SH-SY5Y (cell line): ENCODE data around the gene SLC30A3.

ENCODE experiments used
- GATA2 ChIP-seq: IDR thresholded peaks from 2 replicates; pipeline ENCODE4 v1.6.1; 2011; ENCODE audit warnings: mild to moderate bottlenecking, low read depth, low read length
- GATA3 ChIP-seq: IDR thresholded peaks from 2 replicates; pipeline ENCODE4 v1.6.1; 2011; ENCODE audit warnings: low read depth, mild to moderate bottlenecking, low read length, moderate library complexity

The SLC30A3 gene, protein sequence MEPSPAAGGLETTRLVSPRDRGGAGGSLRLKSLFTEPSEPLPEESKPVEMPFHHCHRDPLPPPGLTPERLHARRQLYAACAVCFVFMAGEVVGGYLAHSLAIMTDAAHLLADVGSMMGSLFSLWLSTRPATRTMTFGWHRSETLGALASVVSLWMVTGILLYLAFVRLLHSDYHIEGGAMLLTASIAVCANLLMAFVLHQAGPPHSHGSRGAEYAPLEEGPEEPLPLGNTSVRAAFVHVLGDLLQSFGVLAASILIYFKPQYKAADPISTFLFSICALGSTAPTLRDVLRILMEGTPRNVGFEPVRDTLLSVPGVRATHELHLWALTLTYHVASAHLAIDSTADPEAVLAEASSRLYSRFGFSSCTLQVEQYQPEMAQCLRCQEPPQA

DNA sequence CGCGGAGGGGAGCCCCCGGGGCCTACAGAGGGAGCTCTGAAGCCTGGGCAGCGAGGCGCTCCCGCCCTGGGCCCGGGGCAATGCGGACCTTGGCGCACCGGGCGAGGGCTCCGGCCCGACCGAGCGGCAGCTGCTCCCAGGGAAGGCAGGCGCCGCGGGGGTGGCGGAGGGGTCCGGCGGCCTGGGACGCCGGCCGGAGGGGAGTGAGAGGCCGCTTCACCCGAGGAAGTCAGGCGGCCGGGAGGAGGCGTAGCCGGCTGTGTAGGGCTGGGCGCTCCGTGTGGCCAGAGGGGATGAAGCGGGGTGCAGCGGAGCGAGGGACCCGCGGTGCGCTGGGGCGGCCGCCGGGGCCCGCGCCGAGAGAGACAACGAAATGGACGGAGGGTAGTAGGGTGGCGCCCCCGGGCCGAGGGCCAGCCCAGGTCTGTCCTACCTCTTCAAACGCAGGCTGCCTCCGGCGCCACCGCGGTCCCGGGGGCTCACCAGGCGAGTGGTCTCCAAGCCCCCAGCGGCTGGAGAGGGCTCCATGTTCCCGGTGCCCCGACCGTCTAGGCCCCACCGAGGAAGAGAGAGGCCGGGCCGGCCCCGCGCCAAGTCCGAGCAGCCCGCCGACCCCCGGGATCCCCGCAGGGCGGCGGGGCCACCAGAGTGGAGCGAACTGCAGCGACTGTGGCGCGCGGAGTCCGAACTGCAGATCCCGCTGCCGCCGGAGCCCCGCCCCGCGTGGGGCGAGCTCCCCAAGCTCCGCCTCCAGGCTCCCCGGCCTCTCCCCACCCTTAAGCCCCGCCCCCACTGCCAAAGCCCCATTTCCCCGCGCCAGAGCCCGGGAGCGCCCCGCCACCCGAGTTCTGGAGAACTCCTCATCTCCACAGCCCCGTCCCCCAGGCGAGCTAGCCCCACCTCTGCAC is at the start of gene SLC30A3:
SLC30A3 (minus strand) TSS at position 669 of the 908 bp plus-strand sequence; CDS start at position 528, 141 bp downstream.
- TF ChIP-seq GATA3 (no peak), GATA2 (no peak)

DNA sequence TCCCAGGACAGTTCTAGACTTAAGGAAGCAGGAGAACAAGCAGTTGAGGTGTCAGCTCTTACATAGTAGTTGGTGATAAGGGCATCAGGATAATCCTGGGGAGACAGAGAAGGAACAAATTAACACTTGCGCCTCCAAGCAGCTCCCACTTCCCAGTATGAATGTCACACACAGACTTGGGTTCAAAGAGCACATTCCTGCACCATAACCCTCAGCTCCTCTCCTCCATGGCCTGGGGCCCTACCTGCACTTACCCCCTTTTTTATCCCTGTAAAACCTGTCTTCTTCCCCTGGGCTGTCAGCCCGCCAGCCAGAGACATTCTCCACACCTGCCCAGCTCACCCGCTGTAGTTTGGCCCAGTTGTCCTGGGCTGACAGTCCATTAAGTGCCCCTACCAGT is 49.3 kb upstream of the SLC30A3 start:
- no peak for TF ChIP-seq GATA2

DNA sequence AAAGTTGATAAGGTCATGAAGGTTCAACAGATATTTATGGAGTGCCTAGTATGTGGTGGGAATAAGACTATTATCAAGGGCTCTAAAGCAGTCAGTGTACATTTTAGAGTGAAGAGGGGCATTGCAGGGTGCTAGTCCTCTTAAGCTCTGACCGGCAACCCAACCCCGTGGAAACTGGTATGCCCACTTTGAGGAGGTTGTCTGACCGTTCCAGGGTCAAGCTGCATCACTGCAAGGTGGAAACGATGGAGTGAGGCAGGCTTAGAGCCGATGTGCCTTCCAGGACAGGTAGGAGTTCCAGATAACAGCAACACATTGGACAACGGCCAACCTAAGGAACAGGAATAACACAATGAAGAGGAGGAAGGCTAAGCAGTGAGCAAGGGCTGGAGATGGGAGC is 46.8 kb upstream of the SLC30A3 start:
- TF ChIP-seq GATA2 (no peak), GATA3 (no peak)

GRCh38 chr2:27308359-27308881 is 45.6 kb upstream of the SLC30A3 start, which contains the start of gene UCN:
TSS of gene UCN (minus strand) at chr2:27308445. CDS start at chr2:27307895, 550 bp downstream.
- TF ChIP-seq GATA2 (0 out of 2 replicates have a peak, but pooled peaks have one; percentile 36), GATA3 (no peak)

DNA sequence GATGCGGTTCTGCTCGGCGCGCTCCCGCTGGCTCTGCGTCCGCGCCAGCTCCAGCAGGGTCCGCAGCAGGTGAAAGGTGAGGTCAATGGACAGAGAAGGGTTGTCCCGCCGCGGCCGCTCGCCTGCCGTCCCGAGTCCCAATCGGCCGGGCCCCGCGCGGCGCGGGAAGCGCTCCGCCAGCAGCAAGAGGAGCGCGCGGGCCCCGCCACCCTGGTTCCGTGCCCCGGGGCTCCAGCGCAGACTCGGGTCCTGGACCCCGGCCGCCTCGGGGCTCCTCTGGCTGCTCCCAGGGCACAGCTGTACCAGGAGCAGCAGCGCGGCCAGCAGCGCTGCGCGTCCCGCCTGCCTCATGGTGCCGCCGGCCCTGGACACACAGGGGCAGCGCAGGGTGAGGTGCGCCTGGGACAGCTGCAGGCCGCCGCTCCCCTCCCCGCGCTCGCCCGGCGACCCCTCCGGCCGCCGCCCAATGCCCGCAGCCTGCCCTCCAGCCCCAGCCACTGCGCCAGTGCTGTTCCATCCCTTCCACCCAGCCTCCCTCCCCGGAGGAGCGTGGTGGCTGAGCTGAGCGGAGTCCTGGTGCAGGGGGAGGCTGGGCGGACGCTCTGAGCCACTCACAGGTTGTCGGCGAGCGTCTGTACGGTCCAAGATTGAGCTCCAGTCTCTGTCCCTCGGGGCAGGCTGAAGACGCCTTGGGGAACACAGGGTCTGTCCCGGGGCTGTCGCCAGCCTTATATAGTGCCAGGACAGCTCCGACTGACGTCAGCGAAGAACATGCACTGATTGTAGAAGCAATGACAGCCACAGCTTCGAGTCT is 44.9 kb upstream of the SLC30A3 start:
- TF ChIP-seq GATA2 (no peak), GATA3 (no peak)

GRCh38 chr2:27307287-27307544 is 44.4 kb upstream of the SLC30A3 start:
- no peak for TF ChIP-seq GATA2

- TF ChIP-seq GATA2 (no peak), GATA3 (no peak)
Observed at GRCh38 chr2:27306573-27307286, 43.9 kb upstream of the SLC30A3 start.

- TF ChIP-seq GATA3 = no peak
- no peak for TF ChIP-seq GATA2
Observed at GRCh38 chr2:27306136-27306535, 43.3 kb upstream of the SLC30A3 start.

GRCh38 chr2:27305516-27305915 is 42.7 kb upstream of the SLC30A3 start:
- TF ChIP-seq GATA2 (no peak), GATA3 (no peak)

GRCh38 chr2:27304488-27305240 is 41.8 kb upstream of the SLC30A3 start:
- TF ChIP-seq GATA2 (no peak), GATA3 (no peak)

- TF ChIP-seq GATA3 (no peak), GATA2 (no peak)
Observed at GRCh38 chr2:27303093-27304025, 40.5 kb upstream of the SLC30A3 start.
